Measurements from ENCODE around the gene BIRC6. TPM values are rescaled to one million over a fixed set of nuclear protein-coding genes. Genes with fewer than 3 reads are reported as not detected.

The BIRC6 gene
- total RNA-seq, 4 donors from 2014 or later, result 142 to 268 (median 218) TPM

DNA sequence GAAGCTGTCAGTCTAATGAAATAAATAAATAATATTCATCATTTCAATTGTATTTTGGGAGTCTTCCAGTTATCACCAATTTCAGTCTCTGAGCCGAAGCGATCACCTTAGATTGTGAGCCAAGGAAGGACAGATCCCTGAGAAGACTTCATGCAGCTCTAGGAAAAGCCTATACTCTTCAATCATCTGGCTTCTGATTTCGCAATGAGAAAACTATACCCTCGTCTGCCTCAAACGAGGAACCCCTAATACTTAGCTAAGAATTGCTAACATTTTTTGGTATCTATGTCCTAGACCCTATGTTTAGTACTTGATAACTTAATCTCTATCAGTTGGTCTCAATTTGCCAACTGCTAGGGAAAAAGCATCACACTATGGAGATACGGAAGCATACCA, 266.5 kb downstream of the BIRC6 start:
- TF ChIP-seq, protein P1, sequence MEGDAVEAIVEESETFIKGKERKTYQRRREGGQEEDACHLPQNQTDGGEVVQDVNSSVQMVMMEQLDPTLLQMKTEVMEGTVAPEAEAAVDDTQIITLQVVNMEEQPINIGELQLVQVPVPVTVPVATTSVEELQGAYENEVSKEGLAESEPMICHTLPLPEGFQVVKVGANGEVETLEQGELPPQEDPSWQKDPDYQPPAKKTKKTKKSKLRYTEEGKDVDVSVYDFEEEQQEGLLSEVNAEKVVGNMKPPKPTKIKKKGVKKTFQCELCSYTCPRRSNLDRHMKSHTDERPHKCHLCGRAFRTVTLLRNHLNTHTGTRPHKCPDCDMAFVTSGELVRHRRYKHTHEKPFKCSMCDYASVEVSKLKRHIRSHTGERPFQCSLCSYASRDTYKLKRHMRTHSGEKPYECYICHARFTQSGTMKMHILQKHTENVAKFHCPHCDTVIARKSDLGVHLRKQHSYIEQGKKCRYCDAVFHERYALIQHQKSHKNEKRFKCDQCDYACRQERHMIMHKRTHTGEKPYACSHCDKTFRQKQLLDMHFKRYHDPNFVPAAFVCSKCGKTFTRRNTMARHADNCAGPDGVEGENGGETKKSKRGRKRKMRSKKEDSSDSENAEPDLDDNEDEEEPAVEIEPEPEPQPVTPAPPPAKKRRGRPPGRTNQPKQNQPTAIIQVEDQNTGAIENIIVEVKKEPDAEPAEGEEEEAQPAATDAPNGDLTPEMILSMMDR (IDR thresholded peaks at IDR 0.05), result no peak
- no peak for TF ChIP-seq POLR2A (IDR thresholded peaks at IDR 0.05)
- WGBS, 2 donors, result 94 to 98% methylated on average over 6 of the region's 6 CpGs
- Histone ChIP-seq H3K36me3 (peaks cover 0 to 12% of the 10 kb centered on the region in 2 donors), H3K27ac (no peak overlapping the region), H3K4me3 (replicated peaks in 1 of 3) (no peak overlapping the region), H3K27me3 (no peaks in the 10 kb centered on the region), H3K9me3 (no peaks in the 10 kb centered on the region), H3K4me1 (peaks cover 6 to 16% of the 10 kb centered on the region in 2 donors)
- intact Hi-C loops (cut with DNase I), result no loop called here
- no peak for DNase-seq

- no peaks in the 10 kb centered on the region for H3K9me3 ChIP-seq
- DNase-seq, result no peak
- intact Hi-C loops (cut with DNase I), result no loop called here
- WGBS, 2 donors, result 89 to 92% methylated on average over 3 of the region's 3 CpGs
- H3K4me3 ChIP-seq (replicated peaks in 1 of 3), result no peak overlapping the region
- no peaks in the 10 kb centered on the region for H3K27me3 ChIP-seq
- H3K36me3 ChIP-seq, result peaks cover 0 to 4% of the 10 kb centered on the region in 2 donors
- no peak overlapping the region for H3K27ac ChIP-seq
- TF ChIP-seq, protein P1 (IDR thresholded peaks at IDR 0.05), result no peak
- no peak for TF ChIP-seq POLR2A (IDR thresholded peaks at IDR 0.05)
- H3K4me1 ChIP-seq, result peaks cover 14 to 22% of the 10 kb centered on the region in 2 donors
Observed at GRCh38 chr2:32624812-32625211, 268.0 kb downstream of the BIRC6 start.

GRCh38 chr2:32626639-32627221, 269.9 kb downstream of the BIRC6 start:
- Histone ChIP-seq H3K27me3 (no peaks in the 10 kb centered on the region), H3K9me3 (no peaks in the 10 kb centered on the region), H3K36me3 (peaks cover 3 to 4% of the 10 kb centered on the region in 2 donors), H3K4me1 (peaks cover 14 to 22% of the 10 kb centered on the region in 2 donors), H3K27ac (peak overlapping the region in 1 of 3 donors; percentile 20), H3K4me3 (replicated peaks in 1 of 3) (peak overlapping the region in 1 of 3 donors; percentile 62)
- DNase-seq, result no peak
- intact Hi-C loops (cut with DNase I), result no loop called here
- 52 to 57% methylated on average over 13 of the region's 13 CpGs for WGBS, 2 donors
- TF ChIP-seq, protein P1 (IDR thresholded peaks at IDR 0.05), result no peak
- no peak for TF ChIP-seq POLR2A (IDR thresholded peaks at IDR 0.05)

GRCh38 chr2:32627441-32627813, 270.6 kb downstream of the BIRC6 start:
- TF ChIP-seq POLR2A (IDR thresholded peaks at IDR 0.05), result no peak
- TF ChIP-seq, protein P1 (IDR thresholded peaks at IDR 0.05), result peak in 3 of 6 experiments; percentile 24 to 54 (median 42)
- Histone ChIP-seq H3K27me3 (no peaks in the 10 kb centered on the region), H3K9me3 (no peaks in the 10 kb centered on the region), H3K36me3 (peaks cover 0 to 4% of the 10 kb centered on the region in 2 donors), H3K4me1 (peaks cover 14 to 22% of the 10 kb centered on the region in 2 donors), H3K4me3 (replicated peaks in 1 of 3) (peak overlapping the region in 2 of 3 donors; percentile 62 to 88), H3K27ac (peak overlapping the region; percentile 39 to 62 (median 58))
- 1 to 8% methylated on average over 15 to 16 of the region's 16 CpGs for WGBS, 2 donors
- DNase-seq, result peak; percentile 52 to 59
- intact Hi-C loops (cut with DNase I), result no loop called here

DNA sequence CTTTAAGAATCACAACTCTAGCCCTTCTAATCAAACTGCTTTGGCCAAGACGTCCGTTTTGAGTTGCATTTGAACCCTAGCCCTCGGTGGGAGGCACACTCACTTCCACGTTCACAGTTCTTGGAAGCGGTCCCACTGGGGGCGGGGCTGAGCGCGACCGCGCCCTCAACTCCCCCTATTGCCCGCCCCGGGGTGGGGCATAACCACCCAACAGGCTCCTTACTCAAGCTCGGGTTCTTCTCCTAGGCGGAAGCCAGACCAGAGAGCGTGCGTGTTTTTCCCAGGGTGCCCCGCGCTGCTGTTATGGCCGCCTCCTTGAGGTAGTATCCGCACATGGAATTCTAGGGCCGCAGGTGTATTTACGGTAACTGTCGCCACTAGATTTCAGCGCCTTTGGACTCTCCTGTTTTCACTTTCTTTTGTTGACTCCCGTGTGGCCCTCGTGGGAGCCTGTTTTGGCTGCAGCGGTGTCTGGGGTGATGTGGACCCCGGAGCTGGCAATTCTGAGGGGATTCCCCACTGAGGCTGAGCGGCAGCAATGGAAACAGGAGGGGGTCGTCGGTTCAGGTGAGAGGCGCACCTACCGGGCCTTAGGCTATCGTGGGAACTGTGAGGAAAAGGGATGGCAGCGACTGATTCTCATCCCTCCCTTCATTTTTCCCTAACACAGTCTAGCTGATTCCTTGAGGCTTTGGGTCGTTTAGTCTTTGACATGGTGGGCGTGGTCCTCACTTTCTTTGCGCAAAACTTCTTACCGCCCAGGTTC, 271.2 kb downstream of the BIRC6 start, which contains the start of gene TTC27:
Gene TTC27, plus strand, starts transcription at position 237 of the 766 bp plus-strand sequence. Its CDS starts 243 bp downstream, at position 480.
- peaks cover 0 to 4% of the 10 kb centered on the region in 2 donors for H3K36me3 ChIP-seq
- TF ChIP-seq, protein P1 (IDR thresholded peaks at IDR 0.05), result peak in 1 of 6 experiments; percentile 3
- peak in 1 of 2 donors; percentile 56 for TF ChIP-seq POLR2A (IDR thresholded peaks at IDR 0.05)
- H3K27me3 ChIP-seq, result no peaks in the 10 kb centered on the region
- peak within 1 kb of the TSS; percentile 62 to 88 (median 63) for H3K4me3 ChIP-seq (replicated peaks in 1 of 3)
- DNase-seq, result peak; percentile 95 to 97
- peaks cover 14 to 22% of the 10 kb centered on the region in 2 donors for H3K4me1 ChIP-seq
- H3K27ac ChIP-seq, result peak within 1 kb of the TSS; percentile 39 to 62 (median 58)
- H3K9me3 ChIP-seq, result no peaks in the 10 kb centered on the region
- intact Hi-C loops (cut with DNase I), result no loop called here
- 0 to 1% methylated on average over 29 to 35 of the region's 39 CpGs for WGBS, 2 donors
